CD4-positive, alpha-beta T cell treated with Interferon alpha-2 for 1 hour (primary cell): ENCODE measurements around the gene CCDC18.
A peak's percentile ranks its signal among the peaks of the same experiment; 100 is the strongest.
"Not testable (repeated sequence)": the region's sequence is repeated elsewhere in the genome, so short reads cannot be mapped to it uniquely, and the experiment has no call there.

ENCODE experiments used
- DNase-seq, 2 donors: peaks; one replicate each; pipeline ENCODE4 v3.0.0-alpha.2; 2020 to 2022

CCDC18 gene

GRCh38 chr1:93178418-93178817 is 2.1 kb upstream of the CCDC18 start:
- no peak for DNase-seq

- DNase-seq: peak; percentile 97 to 98
These were observed 420 bp upstream of the CCDC18 start, which contains the start of gene TMED5 for GRCh38 chr1:93179886-93180722. Gene TMED5, minus strand, starts transcription at chr1:93180413. Its CDS starts 171 bp downstream, at chr1:93180242.

- no peak for DNase-seq
These were observed 6.1 kb downstream of the CCDC18 start for GRCh38 chr1:93186667-93187066.

GRCh38 chr1:93190432-93190831 is 9.9 kb downstream of the CCDC18 start:
- DNase-seq: no peak

GRCh38 chr1:93194231-93194990 is 13.9 kb downstream of the CCDC18 start:
- DNase-seq: no peak

GRCh38 chr1:93196591-93196990 is 16.1 kb downstream of the CCDC18 start:
- DNase-seq: no peak

- DNase-seq: no peak
These were observed 18.6 kb downstream of the CCDC18 start for GRCh38 chr1:93199150-93199549.

- DNase-seq: no peak
These were observed 19.6 kb downstream of the CCDC18 start for GRCh38 chr1:93200086-93200620.

GRCh38 chr1:93200714-93201113 is 20.2 kb downstream of the CCDC18 start:
- no peak for DNase-seq

GRCh38 chr1:93205892-93206566 is 25.5 kb downstream of the CCDC18 start:
- no peak for DNase-seq

- DNase-seq: no peak
These were observed 26.0 kb downstream of the CCDC18 start for GRCh38 chr1:93206567-93206954.

GRCh38 chr1:93207211-93207610 is 26.7 kb downstream of the CCDC18 start:
- DNase-seq: no peak

- DNase-seq: no peak
These were observed 34.8 kb downstream of the CCDC18 start for GRCh38 chr1:93215322-93215721.

GRCh38 chr1:93219443-93219842 is 38.9 kb downstream of the CCDC18 start:
- peak in 1 of 2 donors; percentile 31 for DNase-seq

- not testable (repeated sequence) for DNase-seq
These were observed 40.2 kb downstream of the CCDC18 start for GRCh38 chr1:93220716-93221115.

- no peak for DNase-seq
These were observed 41.4 kb downstream of the CCDC18 start for GRCh38 chr1:93221913-93222312.

- DNase-seq: no peak
These were observed 42.6 kb downstream of the CCDC18 start for GRCh38 chr1:93223023-93223675.

GRCh38 chr1:93235261-93235660 is 54.7 kb downstream of the CCDC18 start:
- no peak for DNase-seq

- no peak for DNase-seq
These were observed 56.5 kb downstream of the CCDC18 start for GRCh38 chr1:93237021-93237420.

- DNase-seq: no peak
These were observed 57.9 kb downstream of the CCDC18 start for GRCh38 chr1:93238425-93238824.

GRCh38 chr1:93239863-93240262 is 59.3 kb downstream of the CCDC18 start:
- no peak for DNase-seq

GRCh38 chr1:93243233-93243632 is 62.7 kb downstream of the CCDC18 start:
- not testable (repeated sequence) for DNase-seq
